Pancreas (tissue), 10 donors: ENCODE results near the gene TOB2. TPM values are rescaled to one million over a fixed set of nuclear protein-coding genes. Genes with fewer than 3 reads are reported as not detected.
"Not testable (repeated sequence)": the region's sequence is repeated elsewhere in the genome, so short reads cannot be mapped to it uniquely, and the experiment has no call there.

Experiments used
- ATAC-seq, 4 donors: fragments of 200-7000 bp; cut with Tn5 transposase; one replicate each; pipeline versions ENCODE4 v1.8.0 to v1.9.1; 2020; ENCODE audit warnings: mild to moderate bottlenecking in 4 of 4, moderate library complexity in 4 of 4
- DNase-seq, 6 donors: peaks; one replicate each; pipeline ENCODE4 v3.0.0-alpha.2; 2020
- FAIRE-seq: peaks from 2 replicates; lab custom pipeline; 2012; peaks lifted over from hg19 to GRCh38; lab: Jason Lieb, UNC
- H3K27ac ChIP-seq, 4 donors: fragments of 200-600 bp; sonication (generic); 1 replicate in 3 of 4; 2 replicates in 1 of 4; pipeline versions ENCODE4 v1.5.0 to v1.8.0; 2020
- H3K27me3 ChIP-seq, 4 donors: fragments of 200-600 bp; one replicate each; pipeline ENCODE4 v1.8.0; 2021
- H3K36me3 ChIP-seq, 3 donors: fragments of 200-600 bp; sonication (generic) in 1 of 3; one replicate each; pipeline versions ENCODE4 v1.5.0 to v1.8.0; 2020 to 2021
- H3K4me1 ChIP-seq, 3 donors: fragments of 200-600 bp; one replicate each; pipeline ENCODE4 v1.8.0; 2021
- H3K4me3 ChIP-seq, 4 donors: fragments of 200-600 bp; sonication (generic) in 2 of 4; one replicate each; pipeline versions ENCODE4 v1.5.0 to v1.8.0; 2020 to 2021
- H3K9me3 ChIP-seq, 4 donors: fragments of 200-600 bp; one replicate each; pipeline ENCODE4 v1.8.0; 2021
- CTCF ChIP-seq, 4 donors: fragments of 200-600 bp; sonication (generic) in 3 of 4; IDR thresholded peaks; one replicate each; pipeline versions ENCODE4 v1.5.0 to v1.8.0; 2021; ENCODE audit warnings: antibody characterized with exemption in 4 of 4
- WGBS, 2 donors: extraction: QIAGEN DNeasy Blood & Tissue Kit; methylation state at CpG; one replicate each; pipeline ENCODE4 v1.1.7; 2013; 5-methylcytosine and 5-hydroxymethylcytosine counted together
- intact Hi-C, 3 donors: fragments of 100-400 bp; cut with DNase I; formaldehyde crosslinking; loops; one replicate each; pipeline versions ENCODE4 v1.11.1 to v1.14.2; 2022
- polyA plus RNA-seq, 2 donors: library from polyadenylated mRNA; stranded (reverse); fragments of 200-250 nt; gene quantifications; one replicate each; pipeline ENCODE4 v1.2.3, GENCODE V29; 2013
- total RNA-seq, 6 donors: library from RNA; stranded (reverse); fragmentation: NEBNext Ultra II Directional in 4 of 6; extraction: Animal tissue kit (Norgen Biotek cat#: 25700) in 4 of 6; gene quantifications; one replicate each; pipeline versions ENCODE4 v1.2.1 to v1.2.4, GENCODE V29; 2021 to 2023
- donor health status: healthy with polysubstance abuse.
- donor health status: DM: no; HTN: no; CAD: no; lungs with moderate emphysema.
- donor health status: DM: no; HTN: no; CAD: no.
- donor health status: control.
- donor health status: control.
- donor health status: Bipolar disorder and iron deficiency.
- donor health status: DM: yes; HTN: yes; CAD: no.
- donor health status: DM: no; HTN: no; CAD: no.
- donor health status: DM: no; HTN: no; CAD: no.
- donor health status: DM: yes; HTN: yes; CAD: no.

TOB2 gene
- total and polyA plus RNA-seq, 8 donors, result 11.0 to 30.5 (median 18.5) TPM

GRCh38 chr22:41468381-41469217, 22.0 kb upstream of the TOB2 start, which contains the start of the genes ACO2 and PHF5A:
Gene ACO2 (plus strand): TSS chr22:41469117. CDS start chr22:41469147, 30 bp downstream.
Gene PHF5A (minus strand): TSS chr22:41468692. CDS start chr22:41468653, 39 bp downstream.
- H3K27ac ChIP-seq, result peak within 1 kb of the TSS; percentile 77 to 99 (median 86)
- H3K9me3 ChIP-seq, result no peaks in the 10 kb centered on the region
- ATAC-seq, result peak; percentile 95 to 99 (median 98)
- no peak for TF ChIP-seq CTCF (IDR thresholded peaks at IDR 0.05)
- 0 to 1% methylated on average over 51 of the region's 51 CpGs for WGBS, 2 donors
- peak within 1 kb of the TSS; percentile 78 to 95 (median 88) for H3K4me3 ChIP-seq
- H3K27me3 ChIP-seq, result no peaks in the 10 kb centered on the region
- peaks cover 11 to 37% (median 29%) of the 10 kb centered on the region in 3 donors for H3K4me1 ChIP-seq
- peaks cover 0 to 29% (median 26%) of the 10 kb centered on the region in 3 donors for H3K36me3 ChIP-seq
- peak; percentile 96 to 98 (median 98) for DNase-seq
- peak; percentile 87 for FAIRE-seq
- intact Hi-C loops, result no loop called here

- peaks cover 0 to 58% (median 29%) of the 10 kb centered on the region in 3 donors for H3K36me3 ChIP-seq
- H3K4me1 ChIP-seq, result no peaks in the 10 kb centered on the region
- ATAC-seq (no peak), FAIRE-seq (no peak), DNase-seq (no peak)
- intact Hi-C loops, result no loop called here
- H3K27me3 ChIP-seq, result no peaks in the 10 kb centered on the region
- 88 to 90% methylated on average over 4 of the region's 4 CpGs for WGBS, 2 donors
- H3K9me3 ChIP-seq, result no peaks in the 10 kb centered on the region
- H3K4me3 ChIP-seq, result no peak overlapping the region
- no peak overlapping the region for H3K27ac ChIP-seq
- no peak for TF ChIP-seq CTCF (IDR thresholded peaks at IDR 0.05)
Measured at GRCh38 chr22:41461901-41462300, 15.3 kb upstream of the TOB2 start.

GRCh38 chr22:41460071-41460470, 13.5 kb upstream of the TOB2 start:
- ATAC-seq, FAIRE-seq, H3K27ac ChIP-seq, H3K4me1 ChIP-seq, H3K4me3 ChIP-seq, H3K9me3 ChIP-seq, H3K27me3 ChIP-seq, intact Hi-C loops, DNase-seq: not testable (repeated sequence)
- WGBS, 2 donors, result 68 to 70% methylated on average over 5 of the region's 5 CpGs
- H3K36me3 ChIP-seq, result peaks cover 0 to 43% (median 15%) of the 10 kb centered on the region in 3 donors

- FAIRE-seq, result no peak
Measured at GRCh38 chr22:41459431-41459830, 12.8 kb upstream of the TOB2 start.

More at GRCh38 chr22:41459431-41459830, 12.8 kb upstream of the TOB2 start:
- H3K27ac ChIP-seq, result no peak overlapping the region
- H3K36me3 ChIP-seq, result peaks cover 0 to 37% (median 8%) of the 10 kb centered on the region in 3 donors
- no peak overlapping the region for H3K4me3 ChIP-seq
- WGBS, 2 donors, result 50 to 68% methylated on average over 1 of the region's 1 CpG
- TF ChIP-seq CTCF (IDR thresholded peaks at IDR 0.05), result no peak
- H3K4me1 ChIP-seq, result no peaks in the 10 kb centered on the region
- no peaks in the 10 kb centered on the region for H3K9me3 ChIP-seq
- intact Hi-C loops, result no loop called here
- ATAC-seq, result no peak
- H3K27me3 ChIP-seq, result no peaks in the 10 kb centered on the region
- DNase-seq, result no peak
